ENCODE results near the gene NDUFA13.

NDUFA13 gene

GRCh38 chr19:19513682-19514081, 2.3 kb upstream of the NDUFA13 start:
- DNase-seq = no peak

- peak; percentile 16 to 65 (median 51) for DNase-seq
These were observed 1.8 kb upstream of the NDUFA13 start for GRCh38 chr19:19514215-19514657.

GRCh38 chr19:19514881-19515641, 964 bp upstream of the NDUFA13 start, which contains the start of gene TSSK6:
TSSK6 (minus strand) TSS chr19:19515548; CDS start chr19:19515427, 121 bp downstream.
- DNase-seq = no peak

- DNase-seq = no peak
These were observed 1.2 kb downstream of the NDUFA13 start for GRCh38 chr19:19517235-19517619.

GRCh38 chr19:19520989-19521388, 5.0 kb downstream of the NDUFA13 start:
- no peak for DNase-seq

- no peak for DNase-seq
These were observed 7.2 kb downstream of the NDUFA13 start for GRCh38 chr19:19523177-19523576.

- no peak for DNase-seq
These were observed 8.0 kb downstream of the NDUFA13 start for GRCh38 chr19:19524053-19524452.

- no peak for DNase-seq
These were observed 9.8 kb downstream of the NDUFA13 start for GRCh38 chr19:19525611-19526380.

- DNase-seq = no peak
These were observed 10.8 kb downstream of the NDUFA13 start for GRCh38 chr19:19526581-19527370.

- no peak for DNase-seq
These were observed 11.3 kb downstream of the NDUFA13 start for GRCh38 chr19:19527371-19527656.

- DNase-seq = no peak
These were observed 11.9 kb downstream of the NDUFA13 start for GRCh38 chr19:19527674-19528625.

GRCh38 chr19:19528721-19529490, 12.9 kb downstream of the NDUFA13 start, which contains the start of gene YJEFN3:
YJEFN3 (plus strand) TSS chr19:19528911; CDS start chr19:19528933, 22 bp downstream.
- no peak for DNase-seq

GRCh38 chr19:19529783-19530422, 13.9 kb downstream of the NDUFA13 start:
- no peak for DNase-seq

- DNase-seq = peak; percentile 24 to 72 (median 54)
These were observed 14.4 kb downstream of the NDUFA13 start for GRCh38 chr19:19530423-19530804.

GRCh38 chr19:19530889-19531288, 14.9 kb downstream of the NDUFA13 start:
- DNase-seq = no peak

- peak; percentile 81 to 93 (median 92) for DNase-seq
These were observed 16.2 kb downstream of the NDUFA13 start for GRCh38 chr19:19531951-19532805.

GRCh38 chr19:19532806-19533701, 17.0 kb downstream of the NDUFA13 start:
- no peak for DNase-seq

GRCh38 chr19:19533841-19534240, 17.8 kb downstream of the NDUFA13 start:
- no peak for DNase-seq
